Measurements from ENCODE around the gene ABR.
"Not testable (repeated sequence)": the region's sequence is repeated elsewhere in the genome, so short reads cannot be mapped to it uniquely, and the experiment has no call there.

The ABR gene

GRCh38 chr17:1050996-1051925 is 128.5 kb downstream of the ABR start:
- TF ChIP-seq CTCF (conservative IDR thresholded peaks at IDR 0.05; ENCODE audit: low read length) = no peak
- no peak overlapping the region for H3K4me3 ChIP-seq (ENCODE audit: low read length)
- no peak for DNase-seq (ENCODE audit: low read depth)

GRCh38 chr17:1050246-1050995 is 129.4 kb downstream of the ABR start:
- DNase-seq (ENCODE audit: low read depth) = no peak
- H3K4me3 ChIP-seq (ENCODE audit: low read length) = no peak overlapping the region
- TF ChIP-seq CTCF (conservative IDR thresholded peaks at IDR 0.05; ENCODE audit: low read length) = no peak

- TF ChIP-seq CTCF (conservative IDR thresholded peaks at IDR 0.05; ENCODE audit: low read length) = no peak
- DNase-seq (ENCODE audit: low read depth) = no peak
- H3K4me3 ChIP-seq (ENCODE audit: low read length) = no peak overlapping the region
Measured at GRCh38 chr17:1049446-1050225, 130.1 kb downstream of the ABR start.

GRCh38 chr17:1048516-1049115 is 131.2 kb downstream of the ABR start:
- not testable (repeated sequence) for DNase-seq (ENCODE audit: low read depth); H3K4me3 ChIP-seq (ENCODE audit: low read length)

GRCh38 chr17:1047879-1048470 is 131.8 kb downstream of the ABR start:
- no peak overlapping the region for H3K4me3 ChIP-seq (ENCODE audit: low read length)
- DNase-seq (ENCODE audit: low read depth) = no peak
- TF ChIP-seq CTCF (conservative IDR thresholded peaks at IDR 0.05; ENCODE audit: low read length) = no peak

GRCh38 chr17:1047177-1047878 is 132.5 kb downstream of the ABR start:
- no peak for DNase-seq (ENCODE audit: low read depth)
- no peak overlapping the region for H3K4me3 ChIP-seq (ENCODE audit: low read length)
- no peak for TF ChIP-seq CTCF (conservative IDR thresholded peaks at IDR 0.05; ENCODE audit: low read length)

Measured in AG10803 (cell line).